DMS53 (cell line): ENCODE measurements around the gene PACS2.

Source experiments
- DNase-seq: peaks from one replicate; lab custom pipeline; 2025; lab: John Stamatoyannopoulos, UW

PACS2 gene

GRCh38 chr14:105440992-105441391, 126.4 kb downstream of the PACS2 start:
- DNase-seq, result no peak

GRCh38 chr14:105442125-105442524, 127.6 kb downstream of the PACS2 start:
- DNase-seq, result no peak

GRCh38 chr14:105442834-105443233, 128.3 kb downstream of the PACS2 start:
- no peak for DNase-seq

GRCh38 chr14:105444859-105445258, 130.3 kb downstream of the PACS2 start:
- DNase-seq, result no peak

GRCh38 chr14:105445290-105445689, 130.7 kb downstream of the PACS2 start:
- no peak for DNase-seq

GRCh38 chr14:105445901-105446845, 131.6 kb downstream of the PACS2 start:
- DNase-seq, result no peak

GRCh38 chr14:105446971-105447370, 132.4 kb downstream of the PACS2 start:
- DNase-seq, result no peak
